Stimulated activated CD8-positive, alpha-beta memory T cell treated with anti-CD3 and anti-CD28 coated beads, Interleukin-2, amount 100 ng/mL, for 1 hour (primary cell): ENCODE measurements around the gene EME2.

ENCODE experiments used
- DNase-seq, 2 donors: peaks; one replicate each; pipeline ENCODE4 v3.0.0-alpha.2; 2020; ENCODE audit warnings: low read depth in 2 of 2

Gene EME2

GRCh38 chr16:1745900-1746692 is 26.5 kb upstream of the EME2 start:
- DNase-seq = no peak

DNA sequence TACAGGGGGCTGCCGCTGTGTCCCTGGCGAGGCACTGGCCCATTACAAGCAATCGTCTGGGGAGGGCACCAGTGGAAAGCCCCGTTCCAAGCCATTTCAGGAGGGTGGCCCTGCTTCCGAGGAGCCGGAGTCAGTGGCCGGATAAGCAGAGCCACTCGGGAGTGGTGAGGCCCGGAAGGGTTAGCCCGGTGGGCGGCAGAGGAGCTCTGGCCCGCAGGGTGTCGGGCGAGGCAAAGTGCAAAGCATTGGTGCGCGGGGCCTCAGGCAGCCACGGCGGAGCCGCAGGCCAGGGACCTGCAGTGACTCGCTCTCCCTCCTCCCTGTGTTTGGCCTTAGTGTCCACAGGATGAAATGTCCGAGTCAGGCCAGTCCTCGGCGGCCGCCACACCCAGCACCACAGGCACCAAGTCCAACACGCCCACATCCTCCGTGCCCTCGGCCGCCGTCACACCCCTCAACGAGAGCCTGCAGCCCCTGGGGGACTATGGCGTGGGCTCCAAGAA is 25.9 kb upstream of the EME2 start:
- no peak for DNase-seq

- no peak for DNase-seq
These were observed 24.7 kb upstream of the EME2 start for GRCh38 chr16:1747934-1748333.

DNA sequence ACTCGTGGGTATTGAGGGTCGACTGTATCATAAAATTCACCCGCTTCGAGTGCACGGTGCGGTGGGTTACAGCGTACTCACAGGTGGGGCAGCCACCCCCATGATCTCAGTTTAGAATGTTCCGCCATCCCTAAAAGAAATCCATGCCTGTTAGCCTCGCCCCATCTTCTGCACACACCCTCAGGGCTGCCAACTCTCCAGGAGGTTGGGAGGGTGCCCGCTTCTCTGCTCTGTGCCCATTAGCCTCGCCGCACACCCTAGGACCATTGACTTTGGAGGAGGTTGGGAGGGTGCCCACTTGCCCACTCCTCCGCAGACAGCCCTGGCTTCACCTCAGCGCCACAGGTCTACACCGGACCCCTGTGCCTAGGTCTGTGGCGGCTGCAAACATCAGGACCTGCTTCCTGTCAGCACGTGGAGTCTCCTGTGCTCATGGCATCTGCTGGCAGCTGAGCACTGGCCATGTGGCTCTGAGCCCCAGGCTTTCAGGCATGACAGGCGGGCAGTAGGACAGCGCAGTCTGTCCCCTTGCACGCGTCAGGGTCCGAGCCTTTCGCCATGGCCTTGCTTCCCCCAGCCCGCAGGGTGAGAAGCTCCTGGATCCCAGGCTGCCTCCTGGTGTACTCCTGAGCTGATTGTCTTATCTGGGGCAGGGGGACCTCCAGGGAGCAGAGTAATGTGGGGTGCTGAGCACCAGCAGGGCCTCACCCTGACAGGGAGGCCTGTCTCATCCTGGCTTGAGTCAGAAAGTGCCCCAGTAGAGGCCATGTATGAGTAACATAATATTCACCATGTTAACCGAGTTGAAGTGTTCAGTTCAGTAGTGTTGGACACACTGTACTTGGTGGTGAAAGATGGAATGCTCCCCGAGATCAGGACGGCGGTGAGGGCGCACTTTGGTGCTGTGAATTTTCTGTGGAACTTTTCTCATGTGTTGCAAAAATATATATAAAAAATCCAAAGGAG is 23.2 kb upstream of the EME2 start:
- DNase-seq = no peak

GRCh38 chr16:1751946-1752345 is 20.7 kb upstream of the EME2 start:
- DNase-seq = no peak

- DNase-seq = no peak
These were observed 19.8 kb upstream of the EME2 start for GRCh38 chr16:1752853-1753252.

DNA sequence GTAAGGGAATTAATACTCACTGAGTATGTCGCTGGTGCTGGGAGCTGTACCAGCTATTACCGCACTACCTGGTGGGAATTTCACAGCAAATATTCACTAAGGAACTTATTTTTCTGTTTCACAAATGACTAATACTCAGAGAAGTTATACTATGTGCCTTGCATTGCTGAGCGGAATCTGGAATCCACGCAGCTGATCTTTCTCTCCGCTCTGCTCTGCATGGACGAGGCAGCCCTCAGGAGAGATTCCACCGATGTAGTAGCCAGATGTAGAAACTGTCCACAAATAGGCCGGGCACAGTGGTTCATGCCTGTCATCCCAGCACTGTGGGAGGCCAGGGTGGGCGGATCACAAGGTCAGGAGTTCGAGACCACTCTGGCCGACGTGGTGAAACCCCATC is 18.4 kb upstream of the EME2 start:
- no peak for DNase-seq

GRCh38 chr16:1757714-1758461 is 14.7 kb upstream of the EME2 start:
- no peak for DNase-seq

GRCh38 chr16:1758923-1759322 is 13.7 kb upstream of the EME2 start:
- DNase-seq = no peak

DNA sequence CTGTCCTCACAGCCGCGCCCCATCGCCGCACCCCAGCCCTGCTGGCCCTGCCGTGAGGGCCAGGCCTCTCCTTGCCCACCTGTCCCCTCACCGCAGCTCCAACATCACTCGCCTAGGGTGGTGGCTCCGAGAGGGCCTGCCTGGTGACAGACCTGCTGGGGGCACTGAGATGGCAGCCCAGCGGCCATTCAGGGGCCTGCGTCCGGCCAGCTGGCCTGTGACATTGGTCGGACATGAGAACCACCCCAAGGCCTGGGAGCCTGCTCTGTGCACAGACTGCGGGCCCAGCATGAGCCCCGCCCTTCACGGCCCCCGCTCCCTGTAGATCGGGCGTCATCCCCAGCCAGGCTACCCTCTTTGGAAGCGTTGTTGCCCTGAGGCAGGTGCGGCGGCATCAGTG is 13.1 kb upstream of the EME2 start:
- DNase-seq = no peak

DNA sequence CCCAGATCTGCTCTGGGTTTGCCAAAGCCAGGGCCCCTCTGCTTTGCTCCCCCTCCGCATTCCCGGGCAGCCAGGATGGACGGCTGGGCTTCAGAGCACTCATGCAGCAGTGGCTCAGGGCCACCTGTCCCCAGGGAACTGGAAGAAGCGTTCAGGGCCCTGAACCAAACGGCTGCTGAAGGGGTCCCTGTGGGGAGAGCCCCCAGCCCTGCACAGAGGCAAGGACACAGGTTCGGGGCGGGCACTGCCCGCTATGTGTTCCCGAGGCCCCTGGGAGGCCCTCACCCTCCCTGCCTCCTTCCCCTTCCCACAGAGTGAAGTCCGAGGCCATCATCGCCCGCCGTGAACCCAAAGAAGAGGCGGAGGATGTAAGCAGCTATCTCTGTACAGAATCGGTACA is 11.7 kb upstream of the EME2 start:
- DNase-seq = no peak

DNA sequence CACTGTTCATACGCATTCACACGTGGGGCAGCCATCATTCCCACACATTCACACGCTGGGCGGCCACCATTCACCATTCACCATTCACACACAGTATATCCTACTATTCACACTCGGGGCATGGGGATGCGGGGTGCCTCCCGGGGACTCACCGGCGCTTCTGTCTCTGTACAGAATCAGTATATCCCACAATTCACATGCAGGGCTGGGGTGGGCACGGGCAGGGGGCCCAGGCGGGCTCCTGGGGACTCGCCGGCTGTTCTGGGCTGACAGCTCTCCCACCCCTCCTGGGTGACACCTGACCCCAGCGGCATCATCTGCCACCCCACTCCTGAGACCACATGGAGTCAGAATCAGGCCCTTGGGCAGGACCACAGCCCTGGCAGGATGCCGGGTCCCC is 10.9 kb upstream of the EME2 start:
- no peak for DNase-seq

DNA sequence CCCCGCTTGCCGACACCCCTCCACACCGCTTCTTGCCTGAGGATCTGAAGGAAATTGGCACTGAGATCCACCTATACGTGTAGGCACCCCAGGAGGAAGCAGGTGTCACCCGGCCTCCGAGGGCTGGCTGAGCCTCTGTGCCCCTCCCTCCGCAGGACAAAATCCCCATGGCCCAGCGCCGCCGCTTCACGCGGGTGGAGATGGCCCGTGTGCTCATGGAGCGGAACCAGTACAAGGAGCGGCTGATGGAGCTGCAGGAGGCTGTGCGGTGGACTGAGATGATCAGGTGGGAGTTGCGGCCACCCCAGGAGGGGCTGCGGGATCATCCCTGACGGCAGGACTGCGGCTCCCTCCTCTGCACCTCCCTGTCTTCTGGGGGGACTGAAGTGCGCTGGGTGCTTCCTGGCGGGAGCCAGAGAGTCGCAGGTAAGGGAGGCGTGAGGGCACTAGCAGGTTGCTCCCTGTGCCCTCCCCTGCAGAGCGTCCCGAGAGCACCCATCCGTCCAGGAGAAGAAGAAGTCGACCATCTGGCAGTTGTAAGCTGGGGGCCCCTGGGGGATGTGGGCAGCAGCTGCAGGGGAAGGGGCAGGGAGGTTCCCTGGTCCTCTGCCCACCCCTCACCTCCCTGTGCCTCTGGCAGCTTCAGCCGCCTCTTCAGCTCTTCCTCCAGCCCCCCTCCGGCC is 10.3 kb upstream of the EME2 start:
- no peak for DNase-seq

DNA sequence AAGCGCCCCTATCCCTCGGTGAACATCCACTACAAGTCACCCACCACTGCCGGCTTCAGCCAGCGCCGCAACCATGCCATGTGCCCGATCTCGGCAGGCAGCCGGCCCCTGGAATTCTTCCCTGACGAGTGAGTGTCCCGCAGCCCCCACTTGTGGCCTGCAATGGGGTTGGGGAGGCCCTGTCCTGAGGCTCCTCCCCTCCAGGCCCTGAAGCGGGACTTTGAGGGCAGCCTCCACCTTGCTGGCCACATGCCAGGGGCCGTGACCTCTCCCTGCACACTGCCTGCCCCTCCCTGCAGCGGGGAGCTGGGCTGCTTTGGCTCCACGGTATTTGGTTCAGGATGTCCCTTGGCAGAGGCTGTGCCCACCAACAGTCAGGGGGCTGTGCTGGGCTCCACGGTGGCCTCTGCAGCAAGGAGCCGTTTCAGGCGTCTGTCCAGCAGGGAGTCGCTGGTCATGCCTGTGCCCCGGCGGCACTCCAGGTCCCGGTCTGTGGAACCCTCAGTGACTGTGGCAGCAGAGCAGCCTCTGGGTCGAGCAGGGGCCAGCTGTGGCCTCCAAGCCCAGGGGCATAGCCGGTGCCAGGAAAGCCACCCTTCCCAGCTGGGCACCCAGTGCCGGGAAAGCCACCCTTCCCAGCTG is 9.6 kb upstream of the EME2 start:
- no peak for DNase-seq

DNA sequence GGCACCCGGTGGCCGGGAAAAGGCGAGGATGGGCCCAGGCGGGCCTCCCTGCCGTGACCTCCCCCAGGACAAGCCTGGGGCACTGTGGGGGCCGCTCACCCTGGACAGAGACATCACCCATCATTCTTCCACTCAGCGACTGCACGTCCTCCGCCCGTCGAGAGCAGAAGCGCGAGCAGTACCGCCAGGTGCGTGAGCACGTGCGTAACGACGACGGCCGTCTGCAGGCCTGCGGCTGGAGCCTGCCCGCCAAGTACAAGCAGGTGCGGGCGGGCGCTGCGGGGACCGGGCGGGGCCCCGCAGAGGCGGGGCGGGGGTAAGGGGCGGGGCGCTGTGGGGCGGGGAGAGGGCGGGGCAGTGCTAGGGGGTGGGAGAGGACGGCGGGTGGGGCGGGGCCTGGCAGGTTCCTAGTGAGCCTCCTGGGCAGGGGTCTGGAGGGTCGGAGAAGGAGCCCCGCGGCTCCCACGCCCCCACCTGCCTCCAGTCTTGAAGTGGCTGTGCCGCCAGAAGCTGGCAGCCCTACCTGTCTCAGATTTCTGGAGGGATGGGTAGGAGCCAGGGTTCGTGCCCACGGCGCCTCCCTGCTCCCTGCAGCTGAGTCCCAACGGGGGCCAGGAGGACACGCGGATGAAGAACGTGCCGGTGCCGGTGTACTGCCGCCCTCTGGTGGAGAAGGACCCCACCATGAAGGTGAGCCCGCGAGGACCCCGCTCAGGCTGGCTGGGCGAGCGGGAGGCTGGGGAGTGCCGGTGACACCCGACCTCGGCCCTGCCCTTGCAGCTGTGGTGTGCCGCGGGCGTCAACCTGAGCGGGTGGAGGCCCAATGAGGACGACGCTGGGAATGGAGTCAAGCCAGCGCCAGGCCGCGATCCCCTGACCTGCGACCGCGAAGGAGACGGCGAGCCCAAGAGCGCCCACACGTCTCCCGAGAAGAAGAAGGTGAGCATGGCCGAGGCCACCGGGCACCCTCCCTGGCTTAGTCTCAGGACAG is 8.8 kb upstream of the EME2 start:
- DNase-seq = no peak

DNA sequence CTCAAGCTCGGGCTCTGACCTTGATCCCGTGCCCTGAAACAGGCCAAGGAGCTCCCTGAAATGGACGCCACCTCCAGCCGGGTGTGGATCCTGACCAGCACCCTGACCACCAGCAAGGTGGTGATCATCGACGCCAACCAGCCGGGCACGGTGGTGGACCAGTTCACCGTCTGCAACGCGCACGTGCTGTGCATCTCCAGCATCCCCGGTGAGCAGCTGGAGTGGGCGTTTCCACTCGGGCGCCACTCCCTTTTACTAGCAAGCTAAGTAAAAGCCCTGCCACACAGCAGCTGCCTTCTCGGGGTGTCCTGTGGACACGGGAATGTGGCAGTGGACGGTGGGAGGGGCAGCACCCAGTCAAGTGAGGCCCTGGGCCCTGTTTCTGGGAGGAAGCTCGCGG is 7.6 kb upstream of the EME2 start:
- DNase-seq = no peak

GRCh38 chr16:1765826-1766225 is 6.8 kb upstream of the EME2 start:
- no peak for DNase-seq

DNA sequence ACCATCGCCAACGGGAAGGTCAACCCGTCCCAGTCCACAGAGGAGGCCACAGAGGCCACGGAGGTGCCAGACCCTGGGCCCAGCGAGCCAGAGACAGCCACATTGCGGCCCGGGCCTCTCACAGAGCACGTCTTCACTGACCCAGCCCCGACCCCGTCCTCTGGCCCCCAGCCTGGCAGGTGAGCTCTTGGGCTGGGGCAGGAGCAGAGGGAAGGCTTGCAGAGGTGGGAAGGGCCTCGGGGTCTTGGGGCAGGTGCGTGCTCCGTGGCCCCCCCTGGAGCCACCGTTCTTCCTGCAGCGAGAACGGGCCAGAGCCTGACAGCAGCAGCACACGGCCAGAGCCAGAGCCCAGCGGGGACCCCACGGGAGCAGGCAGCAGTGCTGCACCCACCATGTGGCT is 6.4 kb upstream of the EME2 start:
- DNase-seq = no peak

- DNase-seq = no peak
These were observed 5.9 kb upstream of the EME2 start for GRCh38 chr16:1766701-1767100.
